Activated naive CD4-positive, alpha-beta T cell treated with anti-CD3 and anti-CD28 coated beads, Interleukin-2, amount 50 U/mL, for 72 hours (primary cell): ENCODE data around the gene IRF4. TPM values are rescaled to one million over a fixed set of nuclear protein-coding genes. Genes with fewer than 3 reads are reported as not detected.
"Not testable (repeated sequence)": the region's sequence is repeated elsewhere in the genome, so short reads cannot be mapped to it uniquely, and the experiment has no call there.

ENCODE experiments used
- ATAC-seq, 2 donors: fragments of 150-1000 bp; cut with Tn5 transposase; 2 replicates each; pipeline ENCODE4 v1.10.0; 2021; ENCODE audit warnings: mild to moderate bottlenecking in 2 of 2, moderate library complexity in 2 of 2
- DNase-seq, 2 donors: peaks; one replicate each; pipeline ENCODE4 v3.0.0; 2021 to 2022; ENCODE audit warnings: low spot score in 2 of 2
- H3K27ac Mint-ChIP-seq, 2 donors: one replicate each; pipeline ENCODE4 v1.8.0; 2022; ENCODE audit warnings: mild to moderate bottlenecking in 2 of 2, mixed read lengths in 2 of 2
- H3K36me3 Mint-ChIP-seq, 2 donors: one replicate each; pipeline ENCODE4 v1.8.0; 2022; ENCODE audit warnings: mixed read lengths in 2 of 2
- H3K9me3 Mint-ChIP-seq, 2 donors: one replicate each; pipeline ENCODE4 v1.8.0; 2022; ENCODE audit warnings: mixed read lengths in 2 of 2
- total RNA-seq, 2 donors: library from RNA; stranded (reverse); gene quantifications; one replicate each; pipeline ENCODE4 v1.2.3, GENCODE V29; 2022

The IRF4 gene
- total RNA-seq, 2 donors from 2014 or later: 334 to 809 TPM

GRCh38 chr6:372336-372911 is 19.1 kb upstream of the IRF4 start:
- DNase-seq (no peak), ATAC-seq (no peak)
- H3K36me3 Mint-ChIP-seq: peaks cover 6 to 9% of the 10 kb centered on the region in 2 donors
- no peak overlapping the region for H3K27ac Mint-ChIP-seq
- peaks cover 5 to 6% of the 10 kb centered on the region in 2 donors for H3K9me3 Mint-ChIP-seq

- Mint-ChIP-seq H3K9me3 (peaks cover 4 to 5% of the 10 kb centered on the region in 2 donors), H3K27ac (no peak overlapping the region), H3K36me3 (peaks cover 5 to 6% of the 10 kb centered on the region in 2 donors)
- DNase-seq (no peak), ATAC-seq (no peak)
Observed at GRCh38 chr6:373031-373430, 18.5 kb upstream of the IRF4 start.

DNA sequence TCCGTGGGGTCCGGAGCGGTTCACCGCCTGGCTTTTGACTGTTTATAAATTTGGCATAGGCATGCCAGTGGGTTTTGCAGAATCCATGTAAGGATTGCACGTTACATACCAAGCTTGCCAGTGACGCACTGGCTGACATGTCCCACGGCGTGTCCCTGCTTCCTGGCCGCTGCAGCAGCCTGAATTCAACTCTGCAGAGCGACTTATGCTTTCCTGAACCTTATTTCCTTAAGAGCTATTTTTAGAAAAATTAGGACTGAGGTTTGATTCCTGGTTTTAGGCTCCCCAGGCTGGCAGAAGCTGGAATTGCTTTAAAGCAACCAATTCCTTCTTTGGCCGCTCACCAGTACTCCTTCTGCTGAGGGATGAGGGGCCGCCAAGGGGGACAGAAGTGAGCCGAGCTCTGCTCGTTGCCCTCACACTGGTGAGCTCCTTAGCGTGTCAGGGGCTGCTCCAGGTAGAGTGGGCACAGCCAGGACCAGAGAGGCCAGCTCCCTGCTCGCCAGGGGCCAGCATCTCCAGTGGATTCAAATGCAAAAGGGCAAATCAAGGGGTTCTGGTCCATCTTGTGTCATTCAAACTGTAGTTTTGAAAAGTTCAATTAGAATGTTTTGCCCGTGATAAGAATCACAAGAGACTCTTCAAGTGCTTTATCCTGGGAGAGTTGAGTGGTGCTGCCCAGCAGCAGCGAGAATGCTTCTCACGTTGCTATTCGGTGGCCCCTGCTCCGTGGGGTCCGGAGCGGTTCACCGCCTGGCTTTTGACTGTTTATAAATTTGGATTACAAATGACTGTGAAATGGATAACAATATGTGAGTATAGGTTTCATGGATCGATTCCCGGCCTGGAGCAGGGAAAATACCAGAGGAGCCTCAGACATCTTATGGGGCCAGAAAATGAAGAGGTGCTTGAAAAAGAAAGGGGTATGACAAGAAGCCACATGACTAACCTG is 17.5 kb upstream of the IRF4 start:
- H3K36me3 Mint-ChIP-seq: peaks cover 5 to 6% of the 10 kb centered on the region in 2 donors
- ATAC-seq (no peak), DNase-seq (no peak)
- no peak overlapping the region for H3K27ac Mint-ChIP-seq
- H3K9me3 Mint-ChIP-seq: peaks cover 4 to 5% of the 10 kb centered on the region in 2 donors

DNA sequence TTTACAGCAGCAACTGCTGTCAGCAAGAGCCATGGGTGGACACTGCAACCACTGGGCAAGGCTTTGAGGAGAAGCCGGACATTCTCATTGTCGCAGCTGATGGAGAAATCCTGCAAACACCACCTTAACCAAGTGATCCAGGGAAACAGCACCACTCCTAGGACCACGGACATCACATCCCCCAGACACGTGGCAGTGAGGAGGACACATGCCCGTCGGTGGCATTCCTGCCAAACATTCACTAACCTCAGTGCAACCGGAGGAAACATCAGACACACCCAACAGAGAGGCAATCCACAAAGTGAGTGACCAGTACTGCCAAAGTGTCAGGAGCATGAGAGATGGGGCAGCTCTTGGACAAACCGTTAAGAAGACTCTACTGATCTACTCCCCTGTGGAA is 16.6 kb upstream of the IRF4 start:
- no peak for DNase-seq
- Mint-ChIP-seq H3K27ac (no peak overlapping the region), H3K9me3 (peaks cover 4 to 5% of the 10 kb centered on the region in 2 donors), H3K36me3 (peaks cover 5 to 6% of the 10 kb centered on the region in 2 donors)
- ATAC-seq: no peak

DNA sequence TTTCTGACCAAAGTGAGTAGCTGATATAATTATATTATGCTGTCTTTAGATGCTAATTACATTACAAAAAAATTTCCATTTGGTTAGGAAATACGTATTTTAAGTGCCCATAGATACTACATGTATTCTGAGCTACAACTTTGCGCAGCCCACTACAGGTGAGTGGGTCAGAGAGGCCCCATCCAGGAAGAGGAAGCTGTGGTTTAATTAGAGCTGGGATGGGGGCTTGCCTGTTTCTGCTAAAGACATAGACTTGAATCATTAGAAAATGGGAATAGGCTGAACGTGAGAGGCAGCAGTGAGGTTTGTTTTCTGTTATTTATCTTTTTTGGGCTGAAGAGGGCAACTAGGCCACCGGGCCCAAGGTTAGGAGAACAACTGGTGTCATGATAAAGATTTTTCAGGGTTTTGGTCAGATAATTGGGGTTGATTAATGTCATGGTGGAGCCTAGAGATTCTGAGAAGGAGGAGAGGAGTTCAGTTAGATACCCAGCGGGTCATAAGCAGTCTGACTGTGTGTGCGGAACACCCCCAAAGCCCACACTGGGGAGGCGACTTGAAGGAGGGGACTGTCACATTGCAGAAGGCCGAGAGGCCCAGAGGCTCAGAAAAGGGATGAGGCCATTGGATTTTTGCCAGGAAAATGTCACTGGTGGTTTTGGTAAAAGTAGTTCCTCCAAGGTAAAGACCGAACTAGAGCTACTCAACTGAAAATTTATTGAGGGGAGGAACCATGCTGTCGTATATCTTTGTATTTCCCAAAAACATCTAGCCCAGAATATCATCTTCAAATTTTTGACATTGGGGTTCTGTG is 14.5 kb upstream of the IRF4 start:
- Mint-ChIP-seq H3K9me3 (no peaks in the 10 kb centered on the region), H3K27ac (no peak overlapping the region), H3K36me3 (peaks cover 0 to 4% of the 10 kb centered on the region in 2 donors)
- no peak for DNase-seq
- ATAC-seq: no peak

- H3K9me3 Mint-ChIP-seq, DNase-seq, H3K27ac Mint-ChIP-seq, ATAC-seq, H3K36me3 Mint-ChIP-seq: not testable (repeated sequence)
Observed at GRCh38 chr6:377641-378020, 13.9 kb upstream of the IRF4 start.

- H3K27ac Mint-ChIP-seq: no peak overlapping the region
- H3K36me3 Mint-ChIP-seq: peaks cover 0 to 4% of the 10 kb centered on the region in 2 donors
- no peaks in the 10 kb centered on the region for H3K9me3 Mint-ChIP-seq
Observed at GRCh38 chr6:378090-378957, 13.2 kb upstream of the IRF4 start.

DNA sequence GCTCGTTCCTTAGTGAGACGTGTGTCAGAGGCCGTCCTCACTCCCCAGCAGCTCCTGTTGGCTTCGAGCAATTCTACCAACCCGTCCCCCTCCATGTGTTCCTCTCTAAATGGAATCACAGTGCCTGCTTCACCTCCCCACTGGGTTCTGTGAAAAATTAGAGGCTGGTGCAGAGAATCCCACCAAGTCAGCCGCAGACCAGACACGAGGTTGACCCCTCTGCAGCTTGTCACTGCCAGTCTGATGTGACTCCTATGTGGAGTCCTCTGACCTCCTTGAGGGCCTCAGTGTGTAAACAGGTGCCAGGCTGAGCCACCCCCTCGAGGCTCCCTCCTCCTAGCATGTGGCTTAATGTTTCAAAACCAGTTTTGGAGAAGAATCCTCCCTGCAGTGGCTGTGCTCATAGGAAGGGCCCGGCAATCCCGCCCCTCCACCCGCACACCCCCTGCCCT is 12.6 kb upstream of the IRF4 start:
- peaks cover 0 to 4% of the 10 kb centered on the region in 2 donors for H3K36me3 Mint-ChIP-seq
- no peak overlapping the region for H3K27ac Mint-ChIP-seq
- no peak for ATAC-seq
- no peak for DNase-seq
- no peaks in the 10 kb centered on the region for H3K9me3 Mint-ChIP-seq

More at GRCh38 chr6:378090-378957, 13.2 kb upstream of the IRF4 start:
- DNase-seq (no peak), ATAC-seq (no peak)

DNA sequence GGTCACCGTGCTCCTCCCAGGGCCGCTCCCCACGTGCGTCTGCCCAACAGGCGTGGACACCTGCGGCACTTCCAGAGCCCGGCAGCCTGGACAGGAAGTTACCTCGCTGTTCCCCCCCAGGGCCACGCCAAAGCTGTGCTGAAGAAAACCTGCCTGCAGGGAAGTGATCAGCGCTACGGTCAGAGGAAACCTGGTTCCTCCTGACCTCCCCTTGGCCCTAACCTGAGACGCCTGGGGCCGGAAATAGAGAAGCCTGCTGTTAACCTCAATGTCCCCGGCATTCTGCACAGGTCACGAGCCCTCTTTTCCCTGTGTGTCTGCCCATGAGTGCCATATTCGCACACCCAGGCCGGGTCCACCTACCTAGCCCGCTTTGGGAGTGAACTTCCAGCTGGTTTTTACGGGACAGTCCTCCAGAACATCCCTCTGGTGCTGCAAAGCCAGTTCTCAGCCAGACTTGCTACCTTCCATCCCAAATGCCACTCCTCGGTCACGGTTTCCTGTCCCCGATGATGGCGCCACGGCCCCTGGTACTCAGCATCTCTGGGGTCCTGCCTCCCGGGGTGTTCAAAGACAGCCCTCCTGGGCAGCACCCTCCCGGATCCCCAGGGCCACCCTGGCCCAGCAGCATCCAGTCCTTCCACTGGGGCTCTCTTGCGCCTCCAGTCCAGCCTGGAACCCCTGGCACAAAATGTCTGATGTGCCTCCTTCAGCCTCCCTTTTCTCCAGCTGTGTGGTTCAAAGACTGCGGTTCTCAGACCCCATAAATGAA is 12.0 kb upstream of the IRF4 start:
- Mint-ChIP-seq H3K9me3 (no peaks in the 10 kb centered on the region), H3K36me3 (peaks cover 0 to 4% of the 10 kb centered on the region in 2 donors), H3K27ac (peak overlapping the region in 1 of 2 donors; percentile 70)
- DNase-seq (no peak), ATAC-seq (no peak)

GRCh38 chr6:380234-381218 is 11.0 kb upstream of the IRF4 start:
- no peak for ATAC-seq
- Mint-ChIP-seq H3K9me3 (no peaks in the 10 kb centered on the region), H3K27ac (no peak overlapping the region), H3K36me3 (peaks cover 0 to 4% of the 10 kb centered on the region in 2 donors)
- DNase-seq: no peak

- no peak for ATAC-seq
- peak in 1 of 2 donors; percentile 54 for DNase-seq
- no peaks in the 10 kb centered on the region for H3K9me3 Mint-ChIP-seq
- H3K36me3 Mint-ChIP-seq: peaks cover 0 to 4% of the 10 kb centered on the region in 2 donors
- H3K27ac Mint-ChIP-seq: no peak overlapping the region
Observed at GRCh38 chr6:381742-382461, 9.7 kb upstream of the IRF4 start.

GRCh38 chr6:382883-383810 is 8.4 kb upstream of the IRF4 start:
- ATAC-seq (no peak), DNase-seq (peak in 1 of 2 donors; percentile 49)
- no peaks in the 10 kb centered on the region for H3K9me3 Mint-ChIP-seq
- no peak overlapping the region for H3K27ac Mint-ChIP-seq
- H3K36me3 Mint-ChIP-seq: peaks cover 0 to 4% of the 10 kb centered on the region in 2 donors

GRCh38 chr6:383856-384255 is 7.7 kb upstream of the IRF4 start:
- Mint-ChIP-seq H3K27ac (no peak overlapping the region), H3K36me3 (peaks cover 0 to 4% of the 10 kb centered on the region in 2 donors), H3K9me3 (no peaks in the 10 kb centered on the region)
- ATAC-seq (no peak), DNase-seq (peak in 1 of 2 donors; percentile 25)
